ENCODE data around the gene SRGN.
A peak's percentile ranks its signal among the peaks of the same experiment; 100 is the strongest.
"Not testable (repeated sequence)": the region's sequence is repeated elsewhere in the genome, so short reads cannot be mapped to it uniquely, and the experiment has no call there.

Gene SRGN

GRCh38 chr10:69091143-69091651, 3.3 kb downstream of the SRGN start:
- DNase-seq, result no peak

GRCh38 chr10:69092959-69093850, 5.3 kb downstream of the SRGN start:
- DNase-seq, result peak; percentile 50

- DNase-seq, result no peak
Observed at GRCh38 chr10:69093933-69094332, 6.0 kb downstream of the SRGN start.

GRCh38 chr10:69096045-69096444, 8.1 kb downstream of the SRGN start:
- no peak for DNase-seq

GRCh38 chr10:69097729-69098128, 9.8 kb downstream of the SRGN start:
- no peak for DNase-seq

GRCh38 chr10:69100136-69100872, 12.4 kb downstream of the SRGN start:
- DNase-seq, result no peak

GRCh38 chr10:69101451-69102095, 13.7 kb downstream of the SRGN start:
- no peak for DNase-seq

- DNase-seq, result no peak
Observed at GRCh38 chr10:69102440-69102839, 14.5 kb downstream of the SRGN start.

- no peak for DNase-seq
Observed at GRCh38 chr10:69103784-69104183, 15.9 kb downstream of the SRGN start.

- DNase-seq, result no peak
Observed at GRCh38 chr10:69104994-69105790, 17.3 kb downstream of the SRGN start.

- DNase-seq, result no peak
Observed at GRCh38 chr10:69107176-69107490, 19.2 kb downstream of the SRGN start.

- no peak for DNase-seq
Observed at GRCh38 chr10:69107699-69108098, 19.8 kb downstream of the SRGN start.

GRCh38 chr10:69119896-69120295, 32.0 kb downstream of the SRGN start:
- no peak for DNase-seq

GRCh38 chr10:69123306-69123746, 35.4 kb downstream of the SRGN start:
- no peak for DNase-seq

- peak; percentile 100 for DNase-seq
Observed at GRCh38 chr10:69123747-69124562, 36.1 kb downstream of the SRGN start, which contains the start of gene VPS26A. Gene VPS26A (plus strand): TSS chr10:69124178. CDS start chr10:69124278, 100 bp downstream.

GRCh38 chr10:69124563-69125268, 36.8 kb downstream of the SRGN start:
- peak; percentile 28 for DNase-seq

- DNase-seq, result no peak
Observed at GRCh38 chr10:69125554-69125953, 37.7 kb downstream of the SRGN start.

- DNase-seq, result no peak
Observed at GRCh38 chr10:69130251-69130650, 42.3 kb downstream of the SRGN start.

- no peak for DNase-seq
Observed at GRCh38 chr10:69139961-69140360, 52.1 kb downstream of the SRGN start.

GRCh38 chr10:69141304-69141703, 53.4 kb downstream of the SRGN start:
- DNase-seq, result no peak

GRCh38 chr10:69142074-69142473, 54.2 kb downstream of the SRGN start:
- DNase-seq, result not testable (repeated sequence)

All from midbrain (tissue), 1 donor.